ENCODE results near the gene ADCY9. TPM values are rescaled to one million over a fixed set of nuclear protein-coding genes. Genes with fewer than 3 reads are reported as not detected.

The ADCY9 gene
- total and polyA plus RNA-seq, 7 experiments from 2014 or later: 0.46 to 14.3 (median 4.2) TPM

DNA sequence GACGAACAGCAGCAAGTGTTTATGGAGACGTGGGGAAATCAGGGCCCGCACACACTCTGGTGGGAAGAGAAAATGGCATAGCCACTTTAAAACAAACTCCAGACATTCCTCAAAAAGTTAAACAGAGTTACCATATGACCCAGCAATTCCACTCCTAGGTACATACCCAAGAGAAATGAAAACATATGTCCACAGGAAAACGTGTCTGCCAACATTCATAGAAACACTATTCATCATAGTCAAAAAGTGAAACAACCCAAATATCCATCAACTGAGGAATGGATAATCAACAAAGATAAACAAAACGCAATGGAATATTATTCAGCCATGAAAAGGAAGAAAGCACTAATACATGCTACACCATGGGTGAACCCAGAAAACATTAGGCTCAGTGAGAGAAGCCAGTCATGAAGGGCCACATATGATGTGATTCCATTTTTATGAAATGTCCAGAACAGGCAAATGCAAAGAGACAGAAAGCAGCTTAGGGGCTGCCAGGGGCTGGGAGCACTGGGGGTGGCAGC, 32.8 kb downstream of the ADCY9 start:
- Histone ChIP-seq H3K4me3 (ENCODE audit: low read length) (no peak overlapping the region), H3K27ac (ENCODE audit: low read depth, low read length) (no peak overlapping the region), H3K27me3 (ENCODE audit: control insufficient read depth in 2 of 2, insufficient read depth in 2 of 2, low read length in 2 of 2) (no peaks in the 10 kb centered on the region), H3K36me3 (ENCODE audit: control insufficient read depth in 2 of 3, insufficient read depth in 3 of 3, low read length in 3 of 3) (no peaks in the 10 kb centered on the region), H3K9me3 (ENCODE audit: control insufficient read depth in 2 of 3, low read length in 3 of 3) (no peaks in the 10 kb centered on the region), H3K4me1 (ENCODE audit: control insufficient read depth in 2 of 2, insufficient read depth in 2 of 2, low read length in 2 of 2) (peaks cover 0 to 23% of the 10 kb centered on the region in 2 donors)
- ChIA-PET POLR2A (no interaction called here), CTCF (interaction anchor here (0.7 kb wide), 1 partner anchor 163 kb away, joined by 4 read pairs; no protein-coding TSS in a partner anchor)
- H3K27ac Mint-ChIP-seq: no peak overlapping the region
- peaks cover 0 to 7% (median 0%) of the 10 kb centered on the region in 11 donors for H3K9me3 Mint-ChIP-seq
- peaks cover 0 to 26% (median 0%) of the 10 kb centered on the region in 5 donors for H3K36me3 Mint-ChIP-seq
- DNase-seq (no peak), ATAC-seq (no peak)
- no peak overlapping the region for H3K4me3 Mint-ChIP-seq
- H3K27me3 Mint-ChIP-seq: no peaks in the 10 kb centered on the region
- peaks cover 15 to 50% (median 30%) of the 10 kb centered on the region in 7 donors for H3K4me1 Mint-ChIP-seq
- intact Hi-C loops (cut with micrococcal nuclease): no loop called here

DNA sequence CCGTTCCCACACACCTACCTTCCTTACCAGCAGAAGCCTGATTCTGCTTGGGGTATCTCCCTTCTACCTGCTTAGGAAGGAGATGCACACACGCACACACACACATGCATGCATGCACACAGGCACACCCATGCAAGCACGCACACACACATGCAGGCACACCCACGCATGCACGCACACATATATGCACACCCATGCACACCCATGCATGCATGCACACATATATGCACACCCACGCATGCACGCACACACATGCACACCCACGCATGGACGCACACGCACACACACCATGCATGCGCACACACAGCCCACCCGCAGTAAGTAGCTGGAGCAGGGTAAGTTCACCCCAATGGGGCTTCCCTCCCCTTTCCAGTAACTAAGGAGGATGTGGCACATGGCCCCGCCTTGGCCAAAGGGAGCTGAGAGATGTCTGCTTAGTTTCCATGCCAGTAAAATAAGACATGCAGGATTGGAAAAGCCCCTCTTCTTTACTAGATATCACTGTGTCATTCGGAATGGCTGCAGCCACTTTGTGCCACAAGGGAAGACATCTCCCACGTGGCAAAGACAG, 33.7 kb downstream of the ADCY9 start:
- ATAC-seq (no peak), DNase-seq (no peak)
- H3K36me3 ChIP-seq (ENCODE audit: control insufficient read depth in 2 of 3, insufficient read depth in 3 of 3, low read length in 3 of 3): no peaks in the 10 kb centered on the region
- Mint-ChIP-seq H3K4me3 (peak overlapping the region in 8 of 10 donors; percentile 40 to 76 (median 69)), H3K27me3 (no peaks in the 10 kb centered on the region), H3K36me3 (peaks cover 0 to 27% (median 0%) of the 10 kb centered on the region in 5 donors), H3K27ac (peak overlapping the region in 4 of 9 donors; percentile 28 to 69 (median 64)), H3K4me1 (peaks cover 15 to 53% (median 34%) of the 10 kb centered on the region in 7 donors), H3K9me3 (peaks cover 0 to 7% (median 0%) of the 10 kb centered on the region in 11 donors)
- H3K27me3 ChIP-seq (ENCODE audit: control insufficient read depth in 2 of 2, insufficient read depth in 2 of 2, low read length in 2 of 2): no peaks in the 10 kb centered on the region
- POLR2A ChIA-PET: no interaction called here
- intact Hi-C loops (cut with micrococcal nuclease): no loop called here
- CTCF ChIA-PET: no interaction called here
- peaks cover 0 to 23% of the 10 kb centered on the region in 2 donors for H3K4me1 ChIP-seq (ENCODE audit: control insufficient read depth in 2 of 2, insufficient read depth in 2 of 2, low read length in 2 of 2)
- no peaks in the 10 kb centered on the region for H3K9me3 ChIP-seq (ENCODE audit: control insufficient read depth in 2 of 3, low read length in 3 of 3)
- no peak overlapping the region for H3K27ac ChIP-seq (ENCODE audit: low read depth, low read length)
- no peak overlapping the region for H3K4me3 ChIP-seq (ENCODE audit: low read length)

DNA sequence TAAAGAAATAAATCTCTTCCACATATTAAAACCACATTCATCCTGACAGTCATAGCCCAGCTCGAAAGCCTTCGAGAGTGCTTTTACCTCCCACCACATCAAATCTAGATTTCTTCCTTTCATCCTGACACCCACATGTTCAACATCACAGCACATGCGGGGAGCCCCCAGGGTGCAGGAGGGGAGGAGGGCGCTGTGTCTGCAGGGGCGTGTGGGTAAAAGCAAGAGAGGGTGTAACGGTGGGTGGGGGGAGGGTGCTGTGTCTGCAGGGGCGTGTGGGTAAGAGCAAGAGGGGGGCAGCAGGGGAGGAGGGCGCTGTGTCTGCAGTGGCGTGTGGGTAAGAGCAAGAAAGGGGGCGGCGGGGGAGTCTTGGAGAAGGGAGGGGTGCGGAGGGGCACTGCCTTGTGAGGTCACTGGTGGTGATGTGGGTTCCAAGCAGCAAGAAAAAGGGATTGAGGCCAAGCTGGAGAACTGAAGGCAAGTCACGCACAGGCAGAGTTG, 34.7 kb downstream of the ADCY9 start:
- POLR2A ChIA-PET: no interaction called here

DNA sequence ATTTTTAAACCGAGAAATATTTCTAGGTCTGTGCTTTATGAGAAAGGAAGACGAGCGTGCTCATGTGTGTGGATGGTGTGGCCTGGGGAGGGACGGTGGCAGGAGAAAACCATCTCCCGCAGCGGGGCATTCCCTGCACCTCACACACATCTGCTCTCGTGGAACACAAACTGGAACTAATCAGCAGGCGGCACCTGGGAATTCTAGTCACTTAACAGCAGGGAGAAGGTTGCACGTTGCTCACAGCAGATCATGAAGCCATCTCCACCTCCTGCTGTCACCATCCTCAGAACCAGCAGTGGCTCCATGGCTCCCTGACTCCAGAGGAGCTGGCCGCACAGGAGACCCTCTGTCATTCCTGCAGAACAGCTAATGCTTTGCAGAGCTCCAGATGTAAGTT, 35.2 kb downstream of the ADCY9 start:
- Mint-ChIP-seq H3K9me3 (peaks cover 0 to 7% (median 0%) of the 10 kb centered on the region in 11 donors), H3K4me3 (peak overlapping the region in 9 of 10 donors; percentile 55 to 78 (median 74)), H3K27ac (peak overlapping the region in 5 of 9 donors; percentile 3 to 86 (median 25)), H3K27me3 (no peaks in the 10 kb centered on the region), H3K36me3 (peaks cover 0 to 27% (median 0%) of the 10 kb centered on the region in 5 donors), H3K4me1 (peaks cover 15 to 56% (median 40%) of the 10 kb centered on the region in 7 donors)
- POLR2A ChIA-PET: no interaction called here
- Histone ChIP-seq H3K27me3 (ENCODE audit: control insufficient read depth in 2 of 2, insufficient read depth in 2 of 2, low read length in 2 of 2) (no peaks in the 10 kb centered on the region), H3K4me3 (ENCODE audit: low read length) (no peak overlapping the region), H3K9me3 (ENCODE audit: control insufficient read depth in 2 of 3, low read length in 3 of 3) (no peaks in the 10 kb centered on the region), H3K4me1 (ENCODE audit: control insufficient read depth in 2 of 2, insufficient read depth in 2 of 2, low read length in 2 of 2) (peaks cover 0 to 28% of the 10 kb centered on the region in 2 donors), H3K36me3 (ENCODE audit: control insufficient read depth in 2 of 3, insufficient read depth in 3 of 3, low read length in 3 of 3) (no peaks in the 10 kb centered on the region), H3K27ac (ENCODE audit: low read depth, low read length) (no peak overlapping the region)
- no peak for ATAC-seq
- intact Hi-C loops (cut with micrococcal nuclease): no loop called here
- DNase-seq: peak in 1 of 9 donors; percentile 1
- CTCF ChIA-PET: no interaction called here

More for the DNA sequence above, 34.7 kb downstream of the ADCY9 start:
- Histone ChIP-seq H3K4me3 (ENCODE audit: low read length) (no peak overlapping the region), H3K9me3 (ENCODE audit: control insufficient read depth in 2 of 3, low read length in 3 of 3) (no peaks in the 10 kb centered on the region), H3K27me3 (ENCODE audit: control insufficient read depth in 2 of 2, insufficient read depth in 2 of 2, low read length in 2 of 2) (no peaks in the 10 kb centered on the region), H3K4me1 (ENCODE audit: control insufficient read depth in 2 of 2, insufficient read depth in 2 of 2, low read length in 2 of 2) (peaks cover 0 to 28% of the 10 kb centered on the region in 2 donors), H3K27ac (ENCODE audit: low read depth, low read length) (no peak overlapping the region), H3K36me3 (ENCODE audit: control insufficient read depth in 2 of 3, insufficient read depth in 3 of 3, low read length in 3 of 3) (no peaks in the 10 kb centered on the region)
- peaks cover 15 to 56% (median 40%) of the 10 kb centered on the region in 7 donors for H3K4me1 Mint-ChIP-seq
- H3K4me3 Mint-ChIP-seq: peak overlapping the region; percentile 55 to 78 (median 74)
- H3K27ac Mint-ChIP-seq: peak overlapping the region in 5 of 9 donors; percentile 3 to 86 (median 15)
- intact Hi-C loops (cut with micrococcal nuclease): no loop called here
- DNase-seq: peak in 8 of 9 donors; percentile 40 to 75 (median 65)
- ATAC-seq: peak; percentile 91
- CTCF ChIA-PET: no interaction called here
- peaks cover 0 to 27% (median 0%) of the 10 kb centered on the region in 5 donors for H3K36me3 Mint-ChIP-seq
- no peaks in the 10 kb centered on the region for H3K27me3 Mint-ChIP-seq
- H3K9me3 Mint-ChIP-seq: peaks cover 0 to 7% (median 0%) of the 10 kb centered on the region in 11 donors

DNA sequence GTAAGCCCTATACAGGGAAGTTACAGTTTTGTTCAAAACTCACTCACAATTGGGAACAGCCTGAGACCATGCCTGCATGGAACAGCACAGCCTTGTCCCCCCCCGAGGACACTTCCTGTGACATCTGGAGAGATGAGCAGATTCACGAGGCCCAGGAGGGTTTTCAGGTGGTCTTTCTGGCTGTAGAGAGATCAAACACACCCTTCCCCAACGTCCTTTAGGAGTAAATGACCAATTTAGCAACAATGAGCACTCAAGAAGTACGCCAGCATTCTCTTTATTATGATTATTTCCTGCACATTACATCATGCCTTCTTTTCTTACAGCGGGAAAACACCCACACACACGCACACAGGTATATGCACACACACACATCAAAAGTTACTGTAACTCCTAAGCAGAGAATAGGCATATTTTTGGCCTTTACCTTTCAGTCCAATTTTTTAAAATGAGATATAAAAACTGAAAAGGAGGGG, 39.0 kb downstream of the ADCY9 start:
- intact Hi-C loops (cut with micrococcal nuclease): no loop called here
- H3K9me3 Mint-ChIP-seq: no peaks in the 10 kb centered on the region
- no peaks in the 10 kb centered on the region for H3K9me3 ChIP-seq (ENCODE audit: control insufficient read depth in 2 of 3, low read length in 3 of 3)
- CTCF ChIA-PET: no interaction called here
- no peaks in the 10 kb centered on the region for H3K27me3 ChIP-seq (ENCODE audit: control insufficient read depth in 2 of 2, insufficient read depth in 2 of 2, low read length in 2 of 2)
- H3K36me3 Mint-ChIP-seq: peaks cover 0 to 15% (median 0%) of the 10 kb centered on the region in 5 donors
- POLR2A ChIA-PET: no interaction called here
- no peak overlapping the region for H3K27ac ChIP-seq (ENCODE audit: low read depth, low read length)
- no peaks in the 10 kb centered on the region for H3K27me3 Mint-ChIP-seq
- DNase-seq (peak in 6 of 9 donors; percentile 2 to 41 (median 22)), ATAC-seq (peak; percentile 54)
- no peaks in the 10 kb centered on the region for H3K36me3 ChIP-seq (ENCODE audit: control insufficient read depth in 2 of 3, insufficient read depth in 3 of 3, low read length in 3 of 3)
- H3K4me1 ChIP-seq (ENCODE audit: control insufficient read depth in 2 of 2, insufficient read depth in 2 of 2, low read length in 2 of 2): peaks cover 0 to 19% of the 10 kb centered on the region in 2 donors
- H3K4me3 ChIP-seq (ENCODE audit: low read length): no peak overlapping the region
- H3K4me3 Mint-ChIP-seq: peak overlapping the region in 6 of 10 donors; percentile 6 to 67 (median 56)
- peaks cover 8 to 44% (median 33%) of the 10 kb centered on the region in 7 donors for H3K4me1 Mint-ChIP-seq
- peak overlapping the region in 8 of 9 donors; percentile 5 to 86 (median 48) for H3K27ac Mint-ChIP-seq

DNA sequence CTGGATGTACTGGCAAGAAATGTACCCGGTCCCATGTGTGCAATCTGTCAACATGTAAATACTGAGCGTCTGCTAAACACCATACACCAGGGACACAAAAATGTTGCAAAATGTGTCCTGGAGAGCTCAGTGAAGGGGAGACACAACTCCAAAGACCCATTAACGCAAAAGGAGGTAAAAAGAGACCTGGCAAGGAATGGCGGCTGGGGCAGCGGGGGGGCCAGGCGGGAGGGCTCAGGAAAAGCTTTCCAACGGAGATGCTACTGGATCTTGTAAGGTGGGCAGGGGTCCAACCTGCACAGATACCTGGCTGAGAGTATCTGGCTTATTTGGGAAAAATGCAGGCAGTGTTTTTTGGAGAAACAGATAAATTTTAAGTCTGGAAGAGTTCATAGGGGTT, 40.7 kb downstream of the ADCY9 start:
- no peaks in the 10 kb centered on the region for H3K9me3 ChIP-seq (ENCODE audit: control insufficient read depth in 2 of 3, low read length in 3 of 3)
- no peaks in the 10 kb centered on the region for H3K27me3 ChIP-seq (ENCODE audit: control insufficient read depth in 2 of 2, insufficient read depth in 2 of 2, low read length in 2 of 2)
- ATAC-seq (no peak), DNase-seq (no peak)
- Mint-ChIP-seq H3K9me3 (no peaks in the 10 kb centered on the region), H3K4me3 (peak overlapping the region in 1 of 10 donors; percentile 47), H3K27me3 (no peaks in the 10 kb centered on the region), H3K27ac (peak overlapping the region in 1 of 9 donors; percentile 47), H3K4me1 (peaks cover under 1 to 28% (median 17%) of the 10 kb centered on the region in 7 donors), H3K36me3 (peaks cover 0 to 7% (median 0%) of the 10 kb centered on the region in 5 donors)
- ChIA-PET CTCF (no interaction called here), POLR2A (no interaction called here)
- H3K4me3 ChIP-seq (ENCODE audit: low read length): no peak overlapping the region
- no peak overlapping the region for H3K27ac ChIP-seq (ENCODE audit: low read depth, low read length)
- intact Hi-C loops (cut with micrococcal nuclease): no loop called here
- peaks cover 0 to 5% of the 10 kb centered on the region in 2 donors for H3K4me1 ChIP-seq (ENCODE audit: control insufficient read depth in 2 of 2, insufficient read depth in 2 of 2, low read length in 2 of 2)
- H3K36me3 ChIP-seq (ENCODE audit: control insufficient read depth in 2 of 3, insufficient read depth in 3 of 3, low read length in 3 of 3): no peaks in the 10 kb centered on the region
